GM12864 (cell line): ENCODE results near the gene BRD7.
A peak's percentile ranks its signal among the peaks of the same experiment; 100 is the strongest.

ENCODE experiments used
- DNase-seq: peaks from one replicate; pipeline ENCODE4 v3.0.0-alpha.2; 2011; ENCODE audit warnings: low read depth
- H3K4me3 ChIP-seq: 2 replicates; pipeline ENCODE4 v1.5.1; 2011; ENCODE audit warnings: mild to moderate bottlenecking, low read depth, low read length, control low read depth
- TF ChIP-seq, protein P1 (sequence below): IDR thresholded peaks from 2 replicates; pipeline ENCODE4 v1.5.1; 2011; ENCODE audit warnings: low read depth, mild to moderate bottlenecking, moderate library complexity, low read length, control low read depth, inconsistent platforms; ENCODE audit errors: missing control alignments

Gene BRD7

GRCh38 chr16:50288026-50288425 is 80.8 kb downstream of the BRD7 start:
- no peak for DNase-seq
- no peak overlapping the region for H3K4me3 ChIP-seq
- TF ChIP-seq, protein P1, sequence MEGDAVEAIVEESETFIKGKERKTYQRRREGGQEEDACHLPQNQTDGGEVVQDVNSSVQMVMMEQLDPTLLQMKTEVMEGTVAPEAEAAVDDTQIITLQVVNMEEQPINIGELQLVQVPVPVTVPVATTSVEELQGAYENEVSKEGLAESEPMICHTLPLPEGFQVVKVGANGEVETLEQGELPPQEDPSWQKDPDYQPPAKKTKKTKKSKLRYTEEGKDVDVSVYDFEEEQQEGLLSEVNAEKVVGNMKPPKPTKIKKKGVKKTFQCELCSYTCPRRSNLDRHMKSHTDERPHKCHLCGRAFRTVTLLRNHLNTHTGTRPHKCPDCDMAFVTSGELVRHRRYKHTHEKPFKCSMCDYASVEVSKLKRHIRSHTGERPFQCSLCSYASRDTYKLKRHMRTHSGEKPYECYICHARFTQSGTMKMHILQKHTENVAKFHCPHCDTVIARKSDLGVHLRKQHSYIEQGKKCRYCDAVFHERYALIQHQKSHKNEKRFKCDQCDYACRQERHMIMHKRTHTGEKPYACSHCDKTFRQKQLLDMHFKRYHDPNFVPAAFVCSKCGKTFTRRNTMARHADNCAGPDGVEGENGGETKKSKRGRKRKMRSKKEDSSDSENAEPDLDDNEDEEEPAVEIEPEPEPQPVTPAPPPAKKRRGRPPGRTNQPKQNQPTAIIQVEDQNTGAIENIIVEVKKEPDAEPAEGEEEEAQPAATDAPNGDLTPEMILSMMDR, result no peak

GRCh38 chr16:50286681-50287080 is 82.1 kb downstream of the BRD7 start:
- no peak for DNase-seq
- H3K4me3 ChIP-seq, result no peak overlapping the region
- TF ChIP-seq, protein P1, result no peak

- no peak for DNase-seq
- TF ChIP-seq, protein P1, result no peak
- H3K4me3 ChIP-seq, result no peak overlapping the region
Measured at GRCh38 chr16:50285406-50286003, 83.3 kb downstream of the BRD7 start.

- H3K4me3 ChIP-seq, result no peak overlapping the region
- TF ChIP-seq, protein P1, result no peak
- no peak for DNase-seq
Measured at GRCh38 chr16:50284131-50284911, 84.5 kb downstream of the BRD7 start.

- TF ChIP-seq, protein P1, result no peak
- no peak overlapping the region for H3K4me3 ChIP-seq
- no peak for DNase-seq
Measured at GRCh38 chr16:50282955-50283631, 85.7 kb downstream of the BRD7 start.

GRCh38 chr16:50282010-50282538 is 86.7 kb downstream of the BRD7 start:
- TF ChIP-seq, protein P1, result no peak
- peak overlapping the region; percentile 1; the same call in 1 of the 2 replicates for H3K4me3 ChIP-seq
- peak; percentile 82 for DNase-seq
